Fibroblast of the aortic adventitia (primary cell): Measurements from ENCODE around the gene ZNF516. TPM values are rescaled to one million over a fixed set of nuclear protein-coding genes. Genes with fewer than 3 reads are reported as not detected.
A peak's percentile ranks its signal among the peaks of the same experiment; 100 is the strongest.

Experiments
- DNase-seq: peaks from one replicate; pipeline ENCODE4 v3.0.0-alpha.2; 2010; ENCODE audit warnings: low read depth
- H3K4me3 ChIP-seq: 2 replicates; pipeline ENCODE4 v1.5.1; 2011; ENCODE audit warnings: low read depth, mild to moderate bottlenecking, control low read depth, low read length, moderate library complexity
- CTCF ChIP-seq: IDR thresholded peaks from 2 replicates; pipeline ENCODE4 v1.5.1; 2011; ENCODE audit warnings: mild to moderate bottlenecking, low read length, control low read depth, inconsistent platforms; ENCODE audit not compliant: insufficient read depth
- total RNA-seq: library from RNA; depleted of rRNA; stranded (reverse); fragments of >200 nt; gene quantifications from 2 replicates; pipeline ENCODE4 v1.2.3, GENCODE V29; 2012; ENCODE audit warnings: low replicate concordance

Gene ZNF516
- total RNA-seq, 1 donor: 21.9 TPM

GRCh38 chr18:76507830-76508385, 12.9 kb upstream of the ZNF516 start:
- TF ChIP-seq CTCF: no peak
- no peak overlapping the region for H3K4me3 ChIP-seq
- no peak for DNase-seq

- H3K4me3 ChIP-seq: no peak overlapping the region
- no peak for DNase-seq
- no peak for TF ChIP-seq CTCF
Observed at GRCh38 chr18:76506974-76507764, 12.1 kb upstream of the ZNF516 start.

DNA sequence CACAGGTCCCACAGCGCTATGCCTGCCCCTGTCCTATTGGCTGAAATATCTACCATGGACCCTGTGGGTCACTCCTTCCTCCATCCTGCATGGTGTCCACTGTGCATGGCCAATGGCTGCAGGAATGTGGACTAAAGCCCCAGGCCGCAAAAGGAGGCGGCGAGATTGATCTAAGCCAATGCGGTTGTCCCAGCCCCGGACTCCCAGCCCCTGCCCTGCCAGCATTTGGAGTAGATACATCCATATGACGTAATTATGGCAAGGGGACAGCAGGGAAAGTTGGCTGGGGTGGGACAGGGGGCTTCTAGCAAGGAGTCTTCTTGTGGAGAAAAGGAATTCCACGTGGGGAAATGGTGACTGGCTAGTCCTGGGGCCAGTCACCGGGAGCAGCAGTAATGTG, 11.4 kb upstream of the ZNF516 start:
- no peak for TF ChIP-seq CTCF
- no peak overlapping the region for H3K4me3 ChIP-seq
- no peak for DNase-seq

GRCh38 chr18:76505614-76506013, 10.6 kb upstream of the ZNF516 start:
- H3K4me3 ChIP-seq: no peak overlapping the region
- TF ChIP-seq CTCF: no peak
- peak; percentile 31 for DNase-seq

DNA sequence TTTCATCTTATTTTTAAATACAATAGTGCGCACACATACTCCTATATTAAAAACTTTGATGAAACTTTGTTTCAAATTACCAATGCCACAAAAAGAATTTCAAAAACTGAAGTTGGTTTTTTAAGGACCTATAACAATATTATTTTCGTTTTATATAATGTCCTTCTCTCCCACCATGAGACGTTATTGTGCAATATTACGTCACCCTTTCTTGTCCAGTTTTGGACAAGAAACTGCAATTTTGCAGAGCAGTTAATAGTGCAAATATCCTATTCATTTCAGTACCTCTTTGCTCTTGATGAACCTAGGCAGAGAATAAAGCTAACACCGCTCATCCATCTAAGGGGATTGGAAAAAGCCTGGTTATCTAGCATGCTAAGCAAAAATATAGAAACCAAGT, 9.7 kb upstream of the ZNF516 start:
- H3K4me3 ChIP-seq: no peak overlapping the region
- no peak for DNase-seq
- TF ChIP-seq CTCF: no peak

DNA sequence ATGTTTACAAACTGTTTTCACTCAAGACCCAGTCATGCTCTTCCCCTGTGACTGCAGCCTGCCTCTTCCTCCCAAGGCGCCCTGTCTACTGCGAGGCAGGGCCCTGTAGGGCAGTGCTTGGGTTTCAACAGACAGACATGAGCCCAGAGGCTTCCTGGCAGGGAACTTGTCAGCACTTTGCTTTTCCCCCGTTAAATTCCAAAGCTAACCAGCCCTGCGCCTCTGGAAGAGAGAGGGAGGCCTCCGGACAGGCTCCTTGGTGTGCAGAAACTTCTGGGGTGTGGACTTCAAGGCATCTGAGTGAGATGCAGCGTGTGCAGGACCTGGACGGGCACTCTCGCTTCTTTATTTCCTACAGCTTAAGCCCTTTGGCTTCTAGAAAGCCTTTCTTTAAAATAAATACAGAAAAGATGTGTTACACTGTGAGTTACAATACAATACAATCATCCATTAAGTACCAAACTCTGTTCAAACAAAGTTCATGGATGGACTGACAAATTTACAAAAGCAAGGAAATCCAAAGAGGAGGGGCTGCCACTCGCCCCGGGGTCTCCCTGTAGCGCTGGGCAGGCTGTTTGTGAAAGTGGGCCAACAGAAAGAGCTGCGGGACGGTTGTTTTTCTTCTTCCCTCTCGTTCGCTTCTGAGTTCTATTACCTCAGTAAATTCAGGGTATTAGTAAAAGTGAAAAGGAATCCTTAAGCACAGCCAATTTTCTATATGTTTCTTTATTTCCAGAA, 8.8 kb upstream of the ZNF516 start:
- no peak overlapping the region for H3K4me3 ChIP-seq
- no peak for TF ChIP-seq CTCF
- no peak for DNase-seq
